Left cardiac atrium (tissue), 4 donors: Measurements from ENCODE around the gene FAM53B. TPM values are rescaled to one million over a fixed set of nuclear protein-coding genes. Genes with fewer than 3 reads are reported as not detected.

Experiments used
- ATAC-seq, 2 donors: fragments of 200-7000 bp; cut with Tn5 transposase; one replicate each; pipeline ENCODE4 v1.9.1; 2020; ENCODE audit warnings: mild to moderate bottlenecking in 2 of 2, moderate library complexity in 2 of 2
- DNase-seq: peaks from one replicate; pipeline ENCODE4 v3.0.0-alpha.2; 2020
- intact Hi-C, 2 donors: fragments of 100-400 bp; cut with DNase I; formaldehyde crosslinking; loops; one replicate each; pipeline versions ENCODE4 v1.14.1 to v1.15.1; 2022 to 2023
- total RNA-seq, 2 donors: library from RNA; stranded (reverse); fragmentation: NEBNext Ultra II Directional; extraction: Animal tissue kit (Norgen Biotek cat#: 25700); gene quantifications; one replicate each; pipeline ENCODE4 v1.2.1, GENCODE V29; 2021
- donor health status: DM: no; HTN: yes; CAD: no.
- donor health status: DM: no; HTN: yes; CAD: no; lungs with severe emphysema.
- donor health status: DM: yes; HTN: yes; CAD: no.
- donor health status: Dilated cardiomyopathy.

The FAM53B gene
- total RNA-seq, 2 donors from 2014 or later, result 23.3 to 31.4 TPM

DNA sequence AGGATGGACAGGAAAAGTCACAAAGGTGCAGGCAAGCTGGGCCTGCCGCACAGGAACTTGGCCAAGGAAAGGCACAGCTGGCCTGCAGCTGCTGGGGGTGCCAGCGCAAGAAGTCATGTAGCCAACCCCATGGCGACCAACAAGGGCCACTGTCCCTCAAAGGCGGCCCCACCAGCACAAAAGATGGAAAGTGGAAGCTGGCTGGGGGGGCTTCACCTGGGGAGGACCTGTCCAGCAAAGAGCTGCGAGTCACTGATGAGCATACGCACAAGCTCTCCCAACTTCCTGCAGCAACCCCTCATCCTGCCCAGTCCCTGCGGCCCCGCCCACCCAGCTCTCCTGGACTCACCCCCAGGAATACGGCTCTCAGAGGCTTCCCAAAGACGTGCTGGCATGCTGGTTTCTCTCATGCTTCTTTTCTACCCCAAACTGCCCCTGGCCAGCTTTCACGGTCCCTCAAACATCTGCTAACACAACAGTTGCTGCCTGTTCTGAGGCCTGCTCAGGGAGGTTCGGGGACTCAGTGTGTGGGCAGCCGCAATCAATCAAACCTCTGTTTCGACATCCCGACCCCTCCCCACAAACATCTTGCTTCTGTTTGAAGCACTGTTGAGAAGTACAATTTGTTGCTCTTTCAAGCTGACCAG, 67.6 kb downstream of the FAM53B start:
- intact Hi-C loops, result loop anchor here in 1 of 2 donors (5.0 kb wide), 1 partner anchor 34 kb away; no protein-coding TSS in a partner anchor
- no peak for ATAC-seq
- no peak for DNase-seq

DNA sequence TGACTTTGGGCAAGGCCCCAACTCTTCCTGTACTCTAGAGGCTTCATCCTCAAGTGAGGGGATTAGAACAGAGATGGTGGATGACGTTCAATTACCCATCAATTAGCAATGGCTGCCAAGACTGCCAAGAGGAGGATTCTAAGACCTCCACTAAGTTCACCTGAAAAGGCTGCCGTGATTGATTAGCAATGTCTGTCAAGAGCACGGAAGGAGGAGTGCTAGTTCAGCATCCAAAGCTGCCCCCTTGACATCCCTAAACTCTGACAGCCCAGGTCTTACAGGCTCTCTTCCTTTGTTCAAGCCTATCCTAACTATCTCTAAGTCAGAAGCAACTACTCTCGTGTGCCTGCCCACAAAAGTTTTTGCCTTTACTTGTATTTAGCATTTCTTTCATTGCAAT, 68.4 kb downstream of the FAM53B start:
- intact Hi-C loops, result loop anchor here in 1 of 2 donors (5.0 kb wide), 1 partner anchor 34 kb away; no protein-coding TSS in a partner anchor
- ATAC-seq, result no peak

GRCh38 chr10:124675261-124675660, 68.9 kb downstream of the FAM53B start:
- ATAC-seq (no peak), DNase-seq (no peak)
- intact Hi-C loops, result loop anchor here in 1 of 2 donors (5.0 kb wide), 1 partner anchor 33 kb away; no protein-coding TSS in a partner anchor

More for the DNA sequence above, 68.4 kb downstream of the FAM53B start:
- DNase-seq, result no peak

DNA sequence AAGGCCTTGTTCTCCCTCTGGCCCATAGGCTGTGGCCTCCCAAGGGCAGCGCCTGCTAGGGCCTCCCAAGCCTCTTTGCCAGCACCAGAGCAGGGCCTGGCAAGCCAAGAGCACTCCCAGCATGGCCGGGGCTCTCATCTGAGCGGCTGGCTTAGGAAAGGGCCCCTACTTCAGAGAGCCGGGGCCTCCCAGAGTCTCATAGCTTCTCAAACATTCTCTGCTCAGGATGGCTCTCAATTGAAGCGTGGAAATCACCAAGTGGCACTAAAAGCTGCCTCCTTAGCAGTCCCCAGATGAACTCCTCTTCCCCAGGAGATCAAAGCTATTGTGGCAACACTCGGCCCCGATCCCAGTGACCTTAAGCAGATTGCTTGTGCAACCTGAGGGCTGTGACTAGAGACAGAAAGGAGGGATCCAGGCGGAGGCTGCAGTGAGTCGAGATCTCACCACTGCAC, 69.4 kb downstream of the FAM53B start:
- intact Hi-C loops, result loop anchor here in 1 of 2 donors (5.0 kb wide), 2 partner anchors 32 to 47 kb away; no protein-coding TSS in a partner anchor
- DNase-seq (no peak), ATAC-seq (peak in 1 of 2 donors; percentile 21)

DNA sequence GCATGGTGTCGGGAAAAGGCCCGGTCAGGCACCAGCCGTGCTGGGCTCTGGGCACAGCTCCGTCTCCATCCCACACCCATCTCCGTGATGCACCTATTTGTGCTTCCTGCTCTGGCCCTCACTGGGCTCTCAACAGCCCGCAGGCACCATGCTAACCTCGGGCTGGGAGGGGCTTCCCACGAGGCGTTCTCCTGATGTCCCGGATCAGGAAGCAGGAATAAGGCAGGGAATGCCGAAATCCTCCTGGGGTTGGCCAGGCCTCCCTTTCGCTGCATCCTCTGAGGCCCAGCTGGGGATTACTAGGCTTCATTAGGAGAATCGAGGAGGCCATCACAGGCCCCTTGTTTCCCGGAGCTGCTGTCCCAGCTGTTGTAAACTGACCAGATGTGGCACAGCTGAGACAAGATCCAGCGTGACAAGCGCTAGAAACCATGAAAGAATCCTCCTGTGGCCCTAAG, 72.0 kb downstream of the FAM53B start:
- ATAC-seq, result no peak
- DNase-seq, result no peak
- intact Hi-C loops, result loop anchor here in 1 of 2 donors (5.0 kb wide), 1 partner anchor 45 kb away; no protein-coding TSS in a partner anchor

DNA sequence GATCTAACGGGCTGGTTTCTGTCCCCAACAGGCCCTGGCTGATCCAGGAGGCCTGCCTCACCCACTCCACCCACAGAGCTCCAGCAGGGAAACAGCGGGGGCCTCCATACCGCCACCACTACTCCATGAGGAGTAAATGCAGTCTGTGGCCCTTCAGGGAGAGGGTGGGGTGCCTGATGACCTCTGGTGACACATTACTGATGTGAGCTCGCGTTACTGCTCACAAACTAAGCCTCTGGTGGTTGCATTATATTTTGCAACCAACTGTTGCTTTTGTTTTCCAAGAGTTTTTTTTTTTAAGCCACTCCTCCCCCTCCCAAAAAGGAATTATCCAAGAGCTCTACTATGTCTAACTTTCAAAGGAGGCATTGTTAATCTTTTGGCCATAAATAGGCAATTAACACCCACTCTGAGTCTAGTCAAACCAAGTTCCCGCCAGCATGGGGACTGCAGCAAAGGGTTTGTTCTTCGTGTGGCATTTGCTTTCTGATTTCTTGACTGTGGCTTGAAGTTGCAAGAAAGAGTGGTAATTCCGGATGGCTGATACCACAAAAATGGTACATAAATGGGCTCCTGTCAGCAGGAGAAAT, 72.6 kb downstream of the FAM53B start:
- ATAC-seq, result peak; percentile 36 to 53
- intact Hi-C loops, result loop anchor here in 1 of 2 donors (5.0 kb wide), 1 partner anchor 44 kb away; no protein-coding TSS in a partner anchor
- DNase-seq, result peak; percentile 68

DNA sequence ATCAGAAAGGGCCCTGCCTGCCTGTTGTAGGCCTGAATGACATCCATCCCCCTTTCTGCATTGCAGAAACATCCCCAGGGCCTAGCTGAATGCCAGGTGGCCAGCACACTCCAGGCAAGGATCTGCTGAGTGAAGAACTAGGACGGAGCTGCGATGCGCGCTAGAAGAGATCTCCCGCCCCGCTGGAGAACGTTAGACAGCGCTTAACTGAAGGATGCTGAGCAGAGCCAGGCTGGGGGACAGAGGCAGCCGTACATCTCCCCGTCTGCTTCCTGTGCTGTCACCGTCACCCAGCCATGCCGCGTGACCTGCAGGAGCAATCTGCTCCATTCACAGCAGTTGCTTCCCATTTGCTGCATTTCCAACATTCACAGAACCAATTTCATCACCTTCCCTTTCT, 73.3 kb downstream of the FAM53B start:
- ATAC-seq (no peak), DNase-seq (no peak)
- intact Hi-C loops, result loop anchor here in 1 of 2 donors (5.0 kb wide), 1 partner anchor 44 kb away; no protein-coding TSS in a partner anchor

- ATAC-seq, result peak in 1 of 2 donors; percentile 35
- DNase-seq, result no peak
- intact Hi-C loops, result loop anchor here in 1 of 2 donors (5.0 kb wide), 1 partner anchor 43 kb away; no protein-coding TSS in a partner anchor
Observed at GRCh38 chr10:124669824-124670654, 74.1 kb downstream of the FAM53B start.

DNA sequence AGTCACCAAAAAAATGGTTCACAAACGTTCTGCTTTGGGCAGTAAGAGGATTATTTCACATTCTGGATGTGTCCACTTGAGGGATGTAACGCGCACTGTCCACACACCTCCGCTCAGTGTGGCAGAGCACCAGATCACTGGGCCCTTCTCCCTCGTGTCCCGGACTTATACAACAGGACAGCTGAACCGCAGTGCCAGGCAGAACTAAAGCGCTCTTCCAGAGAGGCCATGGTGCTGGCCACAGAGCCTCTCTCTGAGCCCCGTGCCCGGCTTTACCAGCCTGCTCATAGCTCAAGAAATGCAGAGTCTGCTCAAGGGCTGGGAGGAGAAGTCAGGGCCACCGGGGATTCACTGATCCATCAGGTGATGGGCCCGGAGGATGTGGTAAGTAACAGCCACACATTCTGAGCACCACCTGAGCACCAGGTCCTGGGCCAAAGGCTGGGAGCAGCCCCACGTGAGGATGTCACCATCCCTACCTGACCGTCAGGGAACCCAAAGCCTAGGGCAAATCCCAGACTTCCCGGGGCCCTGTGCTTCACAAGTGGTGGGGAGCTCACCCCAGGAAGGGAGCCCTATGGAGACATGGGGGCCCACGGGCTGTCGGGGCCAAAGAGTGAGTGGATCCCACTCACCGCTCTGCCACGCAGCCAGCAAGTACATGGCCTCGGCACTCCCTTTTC, 74.9 kb downstream of the FAM53B start:
- ATAC-seq (peak; percentile 8 to 44), DNase-seq (no peak)
- intact Hi-C loops, result no loop called here

GRCh38 chr10:124668517-124669051, 75.6 kb downstream of the FAM53B start:
- no peak for DNase-seq
- intact Hi-C loops, result no loop called here
- peak; percentile 28 for ATAC-seq

DNA sequence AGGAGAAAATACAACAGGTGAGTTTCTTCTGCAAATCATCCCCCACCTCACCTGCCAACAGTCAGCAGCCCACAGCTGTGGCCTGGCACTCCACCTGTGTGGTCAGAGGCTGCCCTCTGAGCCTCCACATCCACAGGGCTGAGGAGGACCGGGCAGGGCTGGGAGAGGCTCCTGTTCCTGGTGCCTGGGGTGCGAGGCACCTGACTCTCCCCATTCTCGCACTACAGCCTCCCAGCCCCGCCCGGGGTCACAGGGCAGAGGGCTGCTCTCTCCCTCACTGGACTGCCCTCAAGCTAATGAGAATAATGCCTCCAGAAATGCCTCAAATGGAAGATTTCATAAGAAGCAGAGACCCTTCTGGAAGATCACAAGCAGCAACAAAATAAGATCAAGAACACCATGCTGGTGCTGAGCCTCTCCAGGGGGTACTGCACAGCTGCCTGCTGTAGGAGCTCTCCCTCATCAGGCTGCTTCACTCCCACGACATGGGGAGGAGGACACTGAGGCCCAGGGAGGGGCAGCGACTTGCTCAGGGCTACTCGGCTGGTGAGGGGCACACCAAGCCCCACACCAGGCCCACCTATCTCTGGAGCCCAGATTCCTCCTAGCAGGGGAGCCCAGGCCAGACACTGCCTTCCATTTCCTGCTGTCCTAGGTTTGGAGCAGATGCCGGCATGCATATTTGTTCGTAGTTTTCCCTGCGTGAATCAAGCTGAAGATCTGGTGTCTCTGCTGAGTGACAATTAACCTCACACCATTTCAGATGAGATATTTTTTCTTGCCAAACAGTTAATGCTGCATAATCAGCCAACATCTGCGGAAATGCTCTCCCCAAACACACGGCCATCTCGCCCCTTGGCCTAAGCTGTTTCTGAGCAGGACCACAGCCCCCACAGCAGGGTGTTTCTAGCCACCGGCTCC, 76.5 kb downstream of the FAM53B start:
- ATAC-seq (no peak), DNase-seq (no peak)
- intact Hi-C loops, result no loop called here

GRCh38 chr10:124666494-124666893, 77.7 kb downstream of the FAM53B start:
- DNase-seq (no peak), ATAC-seq (no peak)
- intact Hi-C loops, result no loop called here

DNA sequence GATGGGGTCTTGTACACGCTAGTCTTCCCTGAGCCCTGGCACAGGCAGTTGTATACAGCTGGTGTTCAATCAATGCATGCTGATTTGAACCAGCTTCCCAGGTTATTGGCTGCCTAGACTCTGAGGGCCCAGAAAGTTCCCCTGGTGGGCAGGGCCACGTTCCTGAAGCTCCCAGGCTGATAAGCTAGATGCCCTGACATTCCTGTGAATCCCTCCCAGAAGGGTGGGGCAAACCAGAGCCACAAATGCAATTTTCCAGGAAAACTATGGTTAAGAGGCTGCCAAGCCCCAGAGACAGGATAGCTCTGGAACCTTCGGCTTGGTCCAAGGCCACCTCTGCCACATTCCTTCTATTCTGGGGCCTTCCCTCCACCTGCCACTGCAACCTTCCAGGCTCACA, 78.2 kb downstream of the FAM53B start:
- DNase-seq (no peak), ATAC-seq (no peak)
- intact Hi-C loops, result no loop called here

DNA sequence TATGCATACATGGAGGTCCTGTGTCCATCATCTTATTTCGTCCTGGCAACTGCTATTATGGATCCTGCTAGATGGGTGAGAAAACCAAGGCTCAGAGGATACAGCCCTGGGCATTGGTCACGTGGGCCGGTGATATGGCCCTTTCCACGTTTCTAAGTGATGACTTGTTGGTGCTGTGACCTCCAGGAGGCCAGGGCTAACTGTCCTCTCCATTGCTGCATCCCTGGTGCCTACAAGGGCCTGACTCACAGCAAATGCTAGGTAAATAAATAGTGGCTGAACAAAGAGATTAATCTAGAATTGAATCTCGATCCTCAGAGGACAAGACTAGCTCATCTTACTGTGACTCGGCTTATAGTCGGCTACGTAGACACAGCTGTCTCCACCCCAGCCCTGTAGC, 78.6 kb downstream of the FAM53B start:
- no peak for ATAC-seq
- no peak for DNase-seq
- intact Hi-C loops, result no loop called here

DNA sequence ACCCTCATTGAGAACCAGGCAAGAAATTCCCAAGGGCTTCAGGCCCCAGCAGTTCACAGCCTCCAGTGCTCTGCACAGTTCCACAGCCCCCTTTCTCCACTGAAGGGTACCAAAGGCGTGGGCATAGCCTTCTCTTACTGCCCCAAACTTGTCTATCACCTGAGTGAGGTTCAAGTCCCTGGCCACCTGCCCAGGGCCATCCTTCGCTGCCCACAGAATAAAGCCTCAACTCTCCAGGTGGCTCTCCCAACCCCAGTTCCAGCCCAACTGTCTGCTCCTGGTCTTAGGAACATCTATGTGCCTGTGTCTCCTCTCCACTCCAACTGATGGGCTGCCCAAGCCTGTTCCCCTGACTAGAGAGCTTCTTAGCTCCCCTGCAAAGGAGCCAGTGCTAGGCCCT, 79.1 kb downstream of the FAM53B start:
- ATAC-seq (no peak), DNase-seq (no peak)
- intact Hi-C loops, result no loop called here

- intact Hi-C loops, result no loop called here
- ATAC-seq (no peak), DNase-seq (no peak)
Observed at GRCh38 chr10:124663766-124664360, 80.3 kb downstream of the FAM53B start.

DNA sequence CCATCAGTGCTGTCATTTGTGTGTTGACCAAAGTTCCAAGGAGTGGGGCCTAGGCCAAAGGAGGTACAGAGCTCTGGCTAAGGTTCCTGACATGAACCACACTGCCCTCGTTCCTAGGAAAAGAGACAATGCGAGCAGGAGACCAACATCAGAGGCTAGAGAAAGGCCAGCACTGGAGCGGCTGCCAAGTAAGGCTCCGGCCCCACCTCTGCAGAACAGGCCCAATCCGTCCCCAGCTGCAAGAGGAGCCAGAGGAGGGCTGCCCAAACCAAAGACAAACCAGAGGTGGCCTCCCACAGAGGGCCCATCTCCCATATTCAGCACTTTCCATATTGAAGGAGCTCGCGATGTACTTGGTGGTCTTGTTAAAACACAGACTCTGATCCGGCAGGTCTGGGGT, 81.0 kb downstream of the FAM53B start:
- intact Hi-C loops, result no loop called here
- DNase-seq (no peak), ATAC-seq (no peak)
